Measurements from ENCODE around the gene C1orf210. TPM values are rescaled to one million over a fixed set of nuclear protein-coding genes. Genes with fewer than 3 reads are reported as not detected.

C1orf210 gene
- polyA plus RNA-seq, 3 donors = 0.05 TPM; not detected in 2

DNA sequence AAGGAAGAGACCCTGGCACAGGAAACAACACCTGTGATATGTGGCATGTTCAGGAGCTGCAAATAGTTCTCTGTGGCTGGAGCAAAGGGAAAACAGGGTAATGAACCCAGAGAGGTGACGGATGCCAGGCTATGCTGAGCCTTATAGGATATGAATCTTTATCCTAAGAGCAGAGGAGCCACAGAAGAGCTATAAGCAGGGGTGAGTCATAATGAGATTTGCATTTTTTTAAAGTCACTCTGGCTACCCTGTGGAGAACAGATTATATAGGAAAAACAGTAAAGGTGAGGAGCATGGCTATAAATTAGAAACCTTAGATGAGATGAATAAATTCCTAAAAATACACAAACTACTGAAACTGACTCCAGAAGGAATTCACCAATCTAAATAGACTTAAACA lies 39.4 kb upstream of the C1orf210 start:
- Histone ChIP-seq H3K36me3 (replicated peaks in 1 of 2; ENCODE audit: control insufficient read depth in 1 of 2, insufficient read depth in 2 of 2, low read length in 2 of 2) (no peaks in the 10 kb centered on the region), H3K79me2 (ENCODE audit: insufficient read depth, low read length) (no peaks in the 10 kb centered on the region), H3K27me3 (ENCODE audit: control insufficient read depth in 2 of 2, insufficient read depth in 2 of 2, low read length in 2 of 2) (no peaks in the 10 kb centered on the region), H3K4me1 (ENCODE audit: control insufficient read depth in 1 of 2, insufficient read depth in 2 of 2, low read length in 2 of 2) (peaks cover 3% of the 10 kb centered on the region in 2 donors), H3K9me3 (replicated peaks in 1 of 2; ENCODE audit: control insufficient read depth in 1 of 2, insufficient read depth in 1 of 2, low read length in 2 of 2) (peaks cover 0 to 4% of the 10 kb centered on the region in 2 donors), H3K9ac (ENCODE audit: insufficient read depth, low read length, poor library complexity, severe bottlenecking) (no peak overlapping the region), H4K20me1 (ENCODE audit: insufficient read depth, low read length) (no peaks in the 10 kb centered on the region), H3K4me2 (replicated peaks; ENCODE audit: extremely low read depth, low read length, poor library complexity, severe bottlenecking) (no peak overlapping the region), H3K27ac (ENCODE audit: low read depth in 1 of 2, low read length in 2 of 2) (no peak overlapping the region), H3K4me3 (replicated peaks in 1 of 3; ENCODE audit: low read depth in 2 of 3, low read length in 3 of 3) (no peak overlapping the region), H2AFZ (ENCODE audit: insufficient read depth, low read depth, low read length, poor library complexity, severe bottlenecking) (no peak overlapping the region)
- WGBS (ENCODE audit: insufficient coverage) = 83% methylated on average over 1 of the region's 1 CpG
- TF ChIP-seq, protein P1, sequence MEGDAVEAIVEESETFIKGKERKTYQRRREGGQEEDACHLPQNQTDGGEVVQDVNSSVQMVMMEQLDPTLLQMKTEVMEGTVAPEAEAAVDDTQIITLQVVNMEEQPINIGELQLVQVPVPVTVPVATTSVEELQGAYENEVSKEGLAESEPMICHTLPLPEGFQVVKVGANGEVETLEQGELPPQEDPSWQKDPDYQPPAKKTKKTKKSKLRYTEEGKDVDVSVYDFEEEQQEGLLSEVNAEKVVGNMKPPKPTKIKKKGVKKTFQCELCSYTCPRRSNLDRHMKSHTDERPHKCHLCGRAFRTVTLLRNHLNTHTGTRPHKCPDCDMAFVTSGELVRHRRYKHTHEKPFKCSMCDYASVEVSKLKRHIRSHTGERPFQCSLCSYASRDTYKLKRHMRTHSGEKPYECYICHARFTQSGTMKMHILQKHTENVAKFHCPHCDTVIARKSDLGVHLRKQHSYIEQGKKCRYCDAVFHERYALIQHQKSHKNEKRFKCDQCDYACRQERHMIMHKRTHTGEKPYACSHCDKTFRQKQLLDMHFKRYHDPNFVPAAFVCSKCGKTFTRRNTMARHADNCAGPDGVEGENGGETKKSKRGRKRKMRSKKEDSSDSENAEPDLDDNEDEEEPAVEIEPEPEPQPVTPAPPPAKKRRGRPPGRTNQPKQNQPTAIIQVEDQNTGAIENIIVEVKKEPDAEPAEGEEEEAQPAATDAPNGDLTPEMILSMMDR (IDR thresholded peaks at IDR 0.05) = no peak
- Mint-ChIP-seq H3K27ac (no peak overlapping the region), H3K36me3 (no peaks in the 10 kb centered on the region), H3K27me3 (ENCODE audit: low read depth in 3 of 3) (peaks cover 0 to 5% (median 5%) of the 10 kb centered on the region in 3 donors), H3K4me3 (no peak overlapping the region), H3K9me3 (peaks cover 4 to 23% (median 20%) of the 10 kb centered on the region in 7 donors), H3K4me1 (peaks cover 5% of the 10 kb centered on the region)
- intact Hi-C loops (cut with micrococcal nuclease) = no loop called here
- DNase-seq = no peak

DNA sequence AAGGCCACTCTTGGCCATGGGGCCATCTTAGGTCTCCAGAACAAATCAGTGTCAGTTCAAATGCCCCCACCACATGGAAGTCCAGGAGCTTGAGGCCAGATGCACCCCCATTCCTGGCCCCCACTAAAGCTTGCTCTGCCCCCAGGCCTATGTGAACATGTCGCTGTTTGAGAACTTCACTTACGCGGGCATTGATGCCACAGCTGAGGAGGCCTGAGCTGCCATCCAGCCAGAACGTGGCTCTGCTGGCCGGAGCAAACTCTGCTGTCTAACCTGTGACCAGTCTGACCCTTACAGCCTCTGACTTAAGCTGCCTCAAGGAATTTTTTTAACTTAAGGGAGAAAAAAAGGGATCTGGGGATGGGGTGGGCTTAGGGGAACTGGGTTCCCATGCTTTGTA lies 37.1 kb upstream of the C1orf210 start:
- Histone ChIP-seq H3K4me2 (replicated peaks; ENCODE audit: extremely low read depth, low read length, poor library complexity, severe bottlenecking) (no peak overlapping the region), H4K20me1 (ENCODE audit: insufficient read depth, low read length) (no peaks in the 10 kb centered on the region), H3K36me3 (replicated peaks in 1 of 2; ENCODE audit: control insufficient read depth in 1 of 2, insufficient read depth in 2 of 2, low read length in 2 of 2) (no peaks in the 10 kb centered on the region), H3K4me1 (ENCODE audit: control insufficient read depth in 1 of 2, insufficient read depth in 2 of 2, low read length in 2 of 2) (no peaks in the 10 kb centered on the region), H3K9ac (ENCODE audit: insufficient read depth, low read length, poor library complexity, severe bottlenecking) (no peak overlapping the region), H3K27ac (ENCODE audit: low read depth in 1 of 2, low read length in 2 of 2) (no peak overlapping the region), H3K79me2 (ENCODE audit: insufficient read depth, low read length) (no peaks in the 10 kb centered on the region), H3K27me3 (ENCODE audit: control insufficient read depth in 2 of 2, insufficient read depth in 2 of 2, low read length in 2 of 2) (no peaks in the 10 kb centered on the region), H3K9me3 (replicated peaks in 1 of 2; ENCODE audit: control insufficient read depth in 1 of 2, insufficient read depth in 1 of 2, low read length in 2 of 2) (no peaks in the 10 kb centered on the region), H3K4me3 (replicated peaks in 1 of 3; ENCODE audit: low read depth in 2 of 3, low read length in 3 of 3) (no peak overlapping the region), H2AFZ (ENCODE audit: insufficient read depth, low read depth, low read length, poor library complexity, severe bottlenecking) (no peak overlapping the region)
- Mint-ChIP-seq H3K27ac (no peak overlapping the region), H3K36me3 (no peaks in the 10 kb centered on the region), H3K9me3 (peaks cover 0 to 18% (median 13%) of the 10 kb centered on the region in 7 donors), H3K27me3 (ENCODE audit: low read depth in 3 of 3) (peaks cover 0 to 6% (median 5%) of the 10 kb centered on the region in 3 donors), H3K4me1 (peaks cover 3% of the 10 kb centered on the region), H3K4me3 (no peak overlapping the region)
- no peak for DNase-seq
- TF ChIP-seq, protein P1 (IDR thresholded peaks at IDR 0.05) = no peak
- intact Hi-C loops (cut with micrococcal nuclease) = no loop called here
- WGBS (ENCODE audit: insufficient coverage) = 100% methylated on average over 5 of the region's 5 CpGs

Data from CD14-positive monocyte (primary cell).